GM21576 (cell line): Measurements from ENCODE around the gene SCAMP2.

Experiments
- ATAC-seq: cut with Tn5 transposase; IDR thresholded peaks from one replicate; pipeline ENCODE4 v1.9.1; 2021; ENCODE audit warnings: mild to moderate bottlenecking, moderate library complexity; ENCODE audit not compliant: unreplicated experiment

The SCAMP2 gene

DNA sequence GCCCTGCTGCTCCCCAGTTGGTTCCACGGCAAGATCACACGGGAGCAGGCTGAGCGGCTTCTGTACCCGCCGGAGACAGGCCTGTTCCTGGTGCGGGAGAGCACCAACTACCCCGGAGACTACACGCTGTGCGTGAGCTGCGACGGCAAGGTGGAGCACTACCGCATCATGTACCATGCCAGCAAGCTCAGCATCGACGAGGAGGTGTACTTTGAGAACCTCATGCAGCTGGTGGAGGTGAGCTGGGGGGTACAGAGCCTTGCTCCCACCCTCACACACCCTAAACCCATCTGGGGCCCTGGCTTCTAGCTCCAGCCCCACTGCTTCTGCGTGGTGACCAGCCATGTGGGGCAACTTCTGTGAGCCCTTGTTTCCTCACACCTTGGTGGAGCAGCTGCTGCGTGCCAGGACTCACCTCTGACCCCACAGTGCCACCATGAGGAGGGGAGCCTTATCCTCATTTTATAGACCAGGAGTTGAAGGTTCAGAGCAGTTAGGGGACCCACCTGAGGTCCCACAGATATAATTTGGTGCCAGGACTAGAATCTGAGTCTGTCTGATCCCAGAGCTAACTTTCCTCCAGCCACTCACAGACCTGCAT lies 73.8 kb downstream of the SCAMP2 start:
- ATAC-seq = peak; percentile 15

DNA sequence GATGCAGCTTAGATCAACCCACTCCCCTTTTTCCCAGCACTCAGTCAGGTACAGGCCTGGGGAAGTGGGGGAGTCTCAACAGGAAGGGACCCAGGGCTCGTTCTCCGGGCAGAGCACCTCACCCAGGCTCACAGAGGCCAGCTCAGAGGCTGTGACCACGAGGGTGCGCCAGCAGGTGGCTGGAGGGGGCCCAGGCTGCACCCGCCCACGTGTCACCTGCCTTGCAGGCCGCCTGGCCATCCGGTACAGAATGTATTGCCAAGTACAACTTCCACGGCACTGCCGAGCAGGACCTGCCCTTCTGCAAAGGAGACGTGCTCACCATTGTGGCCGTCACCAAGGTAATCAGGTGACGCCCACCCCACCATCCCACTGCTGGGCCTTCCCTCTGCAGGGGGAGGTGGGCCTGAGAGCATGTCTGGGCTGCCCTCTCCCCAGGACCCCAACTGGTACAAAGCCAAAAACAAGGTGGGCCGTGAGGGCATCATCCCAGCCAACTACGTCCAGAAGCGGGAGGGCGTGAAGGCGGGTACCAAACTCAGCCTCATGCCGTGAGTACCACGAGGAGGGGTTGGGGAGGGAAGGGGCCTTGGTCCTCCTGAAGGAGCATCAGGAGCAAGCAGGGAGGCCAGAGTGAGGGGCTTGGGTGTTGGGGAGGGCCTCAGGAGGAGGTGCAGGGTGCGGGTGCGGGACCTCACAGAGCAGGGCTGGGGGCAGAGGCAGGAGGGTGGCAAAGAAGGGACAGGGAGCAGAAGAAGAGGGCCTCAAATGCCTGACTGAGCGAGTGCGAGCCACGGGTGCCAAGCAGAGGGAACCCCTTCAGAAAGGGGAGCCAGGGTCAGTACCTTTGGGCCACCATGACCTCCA lies 74.5 kb downstream of the SCAMP2 start:
- ATAC-seq = no peak

DNA sequence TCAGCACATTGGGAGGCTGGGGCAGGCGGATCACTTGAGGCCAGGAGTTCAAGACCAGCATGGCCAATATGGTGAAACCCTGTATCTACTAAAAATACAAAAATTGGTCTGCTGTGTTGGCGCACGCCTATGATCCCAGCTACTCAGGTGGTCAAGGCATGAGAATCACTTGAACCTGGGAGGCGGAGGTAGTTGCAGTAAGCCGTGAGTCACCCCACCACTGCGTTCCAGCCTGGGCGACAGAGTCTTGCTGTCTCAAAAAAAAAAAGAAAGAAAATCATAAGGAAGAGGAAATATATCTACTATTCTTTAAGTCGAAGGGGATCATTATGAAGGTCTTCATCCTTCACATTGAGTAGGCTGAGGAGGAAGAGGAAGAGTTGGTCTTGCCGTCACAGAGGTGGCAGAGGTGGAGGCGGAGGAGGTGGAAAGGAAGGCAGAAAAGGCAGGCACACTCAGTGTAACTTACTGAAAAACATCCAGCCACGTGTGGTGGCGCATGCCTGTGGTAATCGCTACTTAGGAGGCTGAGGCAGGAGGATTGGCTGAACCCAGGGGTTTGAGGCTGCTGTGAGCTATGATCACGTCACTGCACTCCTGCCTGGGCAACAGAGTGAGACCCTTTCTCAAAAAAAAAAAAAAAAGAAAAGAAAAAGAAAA lies 77.1 kb downstream of the SCAMP2 start:
- ATAC-seq = no peak

DNA sequence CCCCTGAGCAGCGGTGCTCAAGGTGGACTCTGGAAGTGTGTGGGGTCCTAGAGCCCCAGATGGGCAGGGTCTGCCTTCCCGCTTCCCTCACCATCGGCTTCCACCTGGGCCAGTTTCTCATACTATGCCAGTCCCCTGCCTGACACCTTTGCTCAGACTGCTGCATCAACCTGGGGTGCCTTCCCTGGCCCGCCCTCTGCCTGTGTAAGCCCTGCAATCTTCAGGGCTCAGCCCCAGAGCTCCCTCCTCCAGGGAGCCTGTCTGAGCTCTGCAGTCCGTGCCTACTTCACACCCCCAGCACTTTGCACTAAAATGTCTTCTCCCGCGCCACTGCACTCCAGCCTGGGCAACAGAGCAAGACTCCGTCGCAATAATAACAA lies 78.2 kb downstream of the SCAMP2 start:
- no peak for ATAC-seq

DNA sequence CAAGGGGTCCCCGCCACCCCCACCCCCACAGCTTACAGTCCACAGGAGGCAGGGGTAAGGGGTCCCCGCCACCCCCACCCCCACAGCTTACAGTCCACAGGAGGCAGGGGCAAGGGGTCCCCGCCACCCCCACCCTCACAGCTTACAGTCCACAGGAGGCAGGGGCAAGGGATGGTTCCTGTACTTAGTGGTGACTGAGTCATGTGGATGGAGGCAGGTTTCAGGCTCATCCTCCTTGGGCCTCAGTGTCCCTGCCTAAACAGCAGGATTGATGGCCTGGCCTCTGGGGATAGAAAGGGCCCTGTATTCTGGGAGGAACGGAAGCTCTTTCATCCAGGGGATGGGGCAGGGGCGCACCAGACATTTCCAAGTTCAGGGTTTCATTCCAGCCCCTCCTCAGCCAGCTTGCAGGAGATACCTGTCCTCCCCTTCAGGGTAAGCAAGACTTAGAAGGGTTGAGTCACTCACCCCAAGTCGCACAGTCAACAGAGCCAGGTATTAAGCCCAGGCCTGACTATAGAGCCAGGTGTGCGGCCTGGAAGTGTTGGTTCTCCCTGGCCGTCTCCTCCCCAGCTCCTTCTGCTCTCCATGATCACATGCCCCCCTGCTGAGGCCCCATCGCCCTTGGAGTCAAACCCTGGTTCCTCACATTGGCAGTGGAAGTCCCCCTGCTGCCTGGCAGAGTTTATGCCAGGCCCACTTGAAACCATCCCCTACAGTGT lies 78.8 kb downstream of the SCAMP2 start:
- no peak for ATAC-seq
